GM18861 (cell line): Measurements from ENCODE around the gene MKRN2OS.

ENCODE experiments used
- ATAC-seq: cut with Tn5 transposase; IDR thresholded peaks from one replicate; pipeline ENCODE4 v1.9.1; 2021; ENCODE audit not compliant: unreplicated experiment

Gene MKRN2OS

GRCh38 chr3:12545473-12545791, at the start of gene MKRN2OS:
Gene MKRN2OS, minus strand, starts transcription at chr3:12545499. Its CDS starts 35 bp downstream, at chr3:12545464.
- no peak for ATAC-seq

DNA sequence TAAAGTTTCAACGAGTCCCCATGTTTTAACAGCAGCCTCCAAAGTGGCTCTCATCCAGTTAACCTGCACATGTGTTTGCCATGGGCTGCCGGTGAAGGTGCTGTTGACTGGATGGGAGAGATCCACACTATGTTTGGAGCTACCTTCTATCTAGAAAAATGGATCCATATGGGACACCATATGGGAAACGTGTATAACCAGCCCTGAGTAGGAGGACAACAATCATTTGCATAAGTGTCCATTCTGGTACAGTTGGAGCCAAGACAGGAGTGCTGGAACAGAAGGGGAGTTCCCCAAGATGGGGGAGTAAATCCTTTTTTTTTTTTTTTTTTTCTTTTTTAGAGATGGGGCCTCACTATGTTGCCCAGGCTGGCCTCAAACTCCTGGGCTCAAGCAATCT, 48.2 kb upstream of the MKRN2OS start:
- no peak for ATAC-seq

- ATAC-seq, result no peak
These were observed 46.9 kb upstream of the MKRN2OS start for GRCh38 chr3:12591997-12592715.

DNA sequence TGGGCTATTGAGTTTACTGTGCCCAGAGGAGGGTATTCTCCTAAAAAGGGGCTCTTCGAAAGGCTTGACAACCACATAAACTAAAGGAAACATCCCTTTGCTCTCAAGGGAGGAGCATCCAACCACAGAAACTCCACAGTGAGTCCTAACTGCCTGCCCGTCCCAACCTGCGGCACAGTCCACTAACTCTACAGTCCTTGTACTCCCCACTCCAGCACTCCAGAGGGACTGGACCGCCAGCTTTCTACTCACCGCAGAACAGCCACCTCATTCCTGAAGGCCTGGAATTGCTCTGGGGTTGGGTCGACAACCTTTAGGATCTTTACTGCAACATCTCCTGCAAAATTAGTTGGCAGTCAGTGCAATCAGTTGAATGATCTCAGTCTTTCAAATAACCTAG, 46.2 kb upstream of the MKRN2OS start:
- no peak for ATAC-seq

DNA sequence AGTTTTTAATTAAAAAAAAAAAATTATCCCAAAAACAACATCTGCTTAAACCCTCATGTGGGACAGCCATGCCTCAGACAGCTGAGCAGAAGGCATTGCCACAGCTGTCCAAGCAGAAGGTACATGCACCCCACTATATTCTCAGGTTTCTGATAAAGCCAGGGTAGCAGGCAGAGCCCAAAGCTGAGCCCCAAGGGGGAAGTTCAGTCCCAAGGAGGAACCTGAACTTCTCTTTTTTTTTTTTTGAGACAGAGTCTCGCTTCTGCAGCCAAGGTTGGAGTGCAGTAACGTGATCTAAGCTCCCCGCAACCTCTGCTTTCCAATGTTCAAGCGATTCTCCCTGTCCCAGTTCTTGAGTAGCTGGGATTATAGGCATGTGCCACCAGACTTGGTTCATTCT, 44.8 kb upstream of the MKRN2OS start:
- no peak for ATAC-seq

DNA sequence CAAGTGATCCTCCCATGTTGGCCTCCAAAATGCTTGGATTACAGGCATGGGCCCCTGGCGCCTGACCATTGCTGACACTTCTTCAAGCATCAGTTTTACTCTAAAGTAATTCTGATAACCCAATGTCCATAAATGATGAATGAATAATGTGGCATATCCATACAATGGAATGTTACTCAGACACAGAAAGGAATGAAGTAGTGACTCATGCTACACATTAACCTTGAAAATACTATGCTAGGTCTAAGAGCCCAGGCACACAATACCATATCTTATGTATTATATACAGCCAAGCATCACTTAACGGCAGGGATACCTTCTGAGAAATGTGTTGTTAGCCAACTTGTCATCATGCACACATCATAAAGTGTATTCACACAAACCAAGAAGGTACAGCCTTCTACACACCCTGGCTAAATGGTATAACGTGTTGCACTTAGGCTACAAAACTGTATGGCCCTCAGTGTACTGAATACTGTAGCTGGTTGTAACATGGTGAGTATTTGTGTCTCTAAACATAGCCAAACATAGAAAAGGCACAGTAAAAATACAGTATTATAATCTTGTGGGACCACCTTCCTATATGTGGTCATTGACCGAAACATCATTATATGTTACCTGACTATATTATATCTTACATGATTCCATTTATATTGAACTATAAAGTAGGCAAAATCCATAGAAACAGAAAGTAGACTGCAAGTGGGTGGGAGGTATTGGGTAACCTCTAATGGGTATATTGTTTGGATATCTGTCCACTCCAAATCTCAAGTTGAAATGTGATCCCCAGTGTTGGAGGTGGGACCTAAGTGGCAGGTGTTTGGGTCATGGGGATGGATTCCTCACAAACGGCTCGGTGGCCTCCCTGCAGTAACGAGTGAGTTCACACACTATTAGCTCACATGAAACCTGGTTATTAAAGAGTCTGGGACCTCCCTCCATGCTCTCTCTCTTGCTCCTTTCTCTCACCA, 43.0 kb upstream of the MKRN2OS start:
- ATAC-seq, result no peak

- no peak for ATAC-seq
These were observed 41.1 kb upstream of the MKRN2OS start for GRCh38 chr3:12586403-12586802.

DNA sequence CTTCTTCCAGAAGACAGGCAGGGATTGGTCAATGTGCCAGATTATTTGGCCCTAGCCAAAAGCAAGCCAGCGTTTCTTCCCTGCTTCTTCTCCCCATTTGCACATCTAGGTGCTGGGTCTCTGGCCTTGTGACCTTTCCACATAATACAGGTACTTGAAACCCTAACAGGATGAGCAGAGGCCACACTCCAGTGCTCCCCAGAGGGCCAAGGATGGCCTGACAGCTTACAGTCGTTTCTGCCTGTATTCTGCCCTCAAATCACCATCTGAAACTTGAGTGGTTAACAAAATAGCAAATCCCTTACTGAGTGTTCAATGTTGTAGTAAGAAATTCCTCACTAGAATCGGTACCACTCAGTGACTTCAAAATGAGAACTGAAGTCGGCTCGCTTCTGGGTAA, 40.7 kb upstream of the MKRN2OS start:
- ATAC-seq, result no peak

GRCh38 chr3:12585181-12585580, 39.9 kb upstream of the MKRN2OS start:
- no peak for ATAC-seq

DNA sequence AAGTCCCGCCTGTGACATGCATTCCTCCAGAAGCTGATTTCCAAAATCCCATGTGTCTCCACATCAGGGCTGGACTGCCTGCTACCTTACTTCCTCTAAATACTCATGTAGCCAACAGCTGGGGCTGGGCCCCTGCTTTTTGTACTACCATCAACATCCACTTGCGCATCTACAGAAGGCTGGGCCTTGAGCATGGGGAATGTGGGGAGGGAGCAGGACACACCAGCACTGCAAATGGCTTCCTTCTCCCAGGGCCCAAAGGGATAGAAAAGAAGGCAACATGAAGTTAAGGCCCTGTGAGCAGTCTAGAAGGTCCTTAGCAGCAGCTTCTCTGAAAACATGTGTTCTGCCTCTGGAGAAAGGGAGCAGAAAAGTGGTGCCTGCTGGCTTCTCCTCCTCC, 38.8 kb upstream of the MKRN2OS start:
- no peak for ATAC-seq

DNA sequence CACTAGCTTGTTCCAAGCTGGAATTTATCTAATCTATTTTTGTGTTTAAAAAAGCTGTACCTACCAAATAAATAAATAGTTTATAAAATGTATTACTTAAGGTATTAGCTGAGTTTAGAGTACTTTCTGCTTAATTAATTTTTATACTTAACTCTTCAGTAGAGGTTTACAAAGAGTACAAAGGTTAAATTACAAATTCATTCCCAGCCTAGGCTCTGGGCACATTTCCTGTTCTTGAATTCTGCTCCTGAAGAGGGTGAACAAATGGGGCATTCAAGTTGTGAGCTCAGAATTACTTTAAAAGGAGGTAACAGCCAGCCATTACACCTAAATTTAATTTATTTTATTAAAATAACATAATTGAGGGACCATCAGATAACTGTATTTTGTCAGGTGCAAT, 38.0 kb upstream of the MKRN2OS start:
- ATAC-seq, result no peak

GRCh38 chr3:12582730-12583129, 37.4 kb upstream of the MKRN2OS start:
- no peak for ATAC-seq

GRCh38 chr3:12579905-12580304, 34.6 kb upstream of the MKRN2OS start:
- no peak for ATAC-seq

DNA sequence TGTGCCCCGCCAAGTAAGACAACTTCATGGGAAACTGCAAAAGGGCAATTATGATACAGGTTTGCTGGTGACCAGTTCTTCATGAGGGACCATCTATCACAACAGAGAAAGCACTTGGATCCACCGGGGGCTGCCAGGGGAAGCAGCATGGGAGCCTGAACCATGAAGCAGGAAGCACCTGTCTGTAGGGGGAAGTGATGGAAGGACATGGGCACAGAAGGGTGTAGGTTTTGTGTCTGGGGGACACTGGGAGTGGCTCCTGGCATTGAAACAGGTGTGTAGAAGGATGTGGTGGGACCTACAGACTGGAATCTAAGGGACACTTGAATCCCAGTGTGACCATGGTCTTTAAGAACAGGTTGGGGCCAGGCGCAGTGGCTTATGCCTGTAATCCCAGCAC, 34.2 kb upstream of the MKRN2OS start:
- ATAC-seq, result no peak

- ATAC-seq, result no peak
These were observed 33.4 kb upstream of the MKRN2OS start for GRCh38 chr3:12578742-12579141.

DNA sequence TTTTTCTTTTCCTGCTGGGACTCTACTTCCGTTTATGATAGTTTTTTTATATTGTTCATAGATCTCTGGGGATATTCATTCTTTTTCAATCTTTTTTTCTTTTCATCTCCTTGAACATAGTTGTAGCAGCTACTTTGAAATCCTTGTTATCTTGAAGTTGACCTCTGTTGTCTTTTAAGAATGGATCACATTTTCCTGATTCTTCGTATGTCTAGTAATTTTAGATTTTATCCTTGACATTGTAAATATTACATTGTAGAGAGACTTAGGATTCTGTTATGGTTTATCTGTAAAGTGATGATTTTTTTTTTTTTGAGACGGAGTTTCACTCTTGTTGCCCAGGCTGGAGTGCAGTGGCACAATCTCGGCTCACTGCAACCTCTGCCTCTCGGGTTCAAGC, 32.1 kb upstream of the MKRN2OS start:
- no peak for ATAC-seq

DNA sequence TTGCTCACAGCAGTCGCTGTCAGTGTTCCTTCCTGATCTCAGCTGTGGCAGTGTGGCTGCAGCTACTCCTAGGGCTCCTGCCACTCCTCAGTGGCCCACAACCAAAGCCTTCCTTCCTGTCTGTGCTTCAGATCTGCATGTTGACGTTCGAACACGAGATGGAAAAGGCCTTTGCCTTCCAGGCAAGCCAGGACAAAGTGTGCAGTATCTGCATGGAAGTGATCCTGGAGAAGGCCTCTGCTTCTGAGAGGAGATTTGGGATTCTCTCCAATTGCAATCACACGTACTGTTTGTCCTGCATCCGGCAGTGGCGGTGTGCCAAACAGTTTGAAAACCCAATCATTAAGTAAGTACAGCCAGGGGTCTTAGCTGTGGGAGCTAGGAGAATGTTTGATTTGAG, 29.4 kb upstream of the MKRN2OS start:
- no peak for ATAC-seq

- no peak for ATAC-seq
These were observed 28.8 kb upstream of the MKRN2OS start for GRCh38 chr3:12574131-12574530.

DNA sequence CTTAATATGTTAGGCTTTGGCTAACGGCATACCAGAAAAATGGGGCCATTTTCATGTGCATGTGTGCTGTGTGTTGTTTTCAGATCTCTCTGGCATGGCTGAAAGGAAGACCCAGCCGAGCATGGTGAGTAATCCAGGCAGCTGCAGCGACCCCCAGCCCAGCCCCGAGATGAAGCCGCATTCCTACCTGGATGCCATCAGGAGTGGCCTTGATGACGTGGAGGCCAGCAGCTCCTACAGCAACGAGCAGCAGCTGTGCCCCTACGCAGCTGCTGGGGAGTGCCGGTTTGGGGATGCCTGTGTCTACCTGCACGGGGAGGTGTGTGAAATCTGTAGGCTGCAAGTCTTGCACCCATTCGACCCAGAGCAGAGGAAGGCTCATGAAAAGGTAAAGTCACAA, 26.7 kb upstream of the MKRN2OS start:
- no peak for ATAC-seq

DNA sequence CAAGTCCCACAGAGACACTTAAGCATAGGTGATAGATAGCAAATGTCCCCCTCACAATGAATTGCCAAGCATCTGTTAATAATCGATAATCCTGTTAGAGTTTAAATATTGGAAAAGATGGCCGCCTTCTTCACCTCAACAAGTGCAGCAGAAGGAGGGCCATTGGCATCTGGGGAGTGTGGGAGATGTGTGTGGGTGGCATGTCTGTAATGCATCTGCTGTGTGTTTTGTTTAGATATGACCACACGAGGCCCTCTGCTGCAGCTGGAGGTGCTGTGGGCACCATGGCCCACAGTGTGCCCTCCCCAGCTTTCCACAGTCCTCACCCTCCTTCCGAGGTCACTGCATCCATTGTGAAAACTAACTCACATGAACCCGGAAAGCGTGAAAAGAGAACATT, 24.5 kb upstream of the MKRN2OS start:
- ATAC-seq, result no peak

- no peak for ATAC-seq
These were observed 23.4 kb upstream of the MKRN2OS start for GRCh38 chr3:12568747-12569146.

GRCh38 chr3:12566976-12567375, 21.7 kb upstream of the MKRN2OS start:
- no peak for ATAC-seq
